H1 (cell line): ENCODE measurements around the gene MIA2. TPM values are rescaled to one million over a fixed set of nuclear protein-coding genes. Genes with fewer than 3 reads are reported as not detected.
"Not testable (repeated sequence)": the region's sequence is repeated elsewhere in the genome, so short reads cannot be mapped to it uniquely, and the experiment has no call there.

Experiments
- CTCF ChIA-PET: fragments of 300-600 bp; sonication (Branson Sonifier 250); formaldehyde crosslinking; loops from one replicate; lab custom pipeline; 2021; ENCODE audit not compliant: partially characterized antibody; lab: Charles Lee
- POLR2A ChIA-PET: fragments of 300-600 bp; sonication (Branson Sonifier 250); formaldehyde crosslinking; loops from one replicate; lab custom pipeline; 2021; ENCODE audit warnings: inconsistent platforms; ENCODE audit not compliant: partially characterized antibody; lab: Charles Lee
- DNase-seq, 2 experiments: peaks; one replicate each; pipeline versions ENCODE4 v3.0.0 to v3.0.0-alpha.2; 2010 to 2022; ENCODE audit warnings: low spot score in 2 of 2, low read depth in 1 of 2, mixed read lengths in 1 of 2
- FAIRE-seq: peaks from 2 replicates; lab custom pipeline; 2011; peaks lifted over from hg19 to GRCh38; lab: Jason Lieb, UNC
- H2AFZ ChIP-seq: 2 replicates; pipeline ENCODE4 v1.8.1; 2012; ENCODE audit warnings: low read length, inconsistent platforms
- H2AK5ac ChIP-seq: 2 replicates; pipeline ENCODE4 v1.6.1; 2013; ENCODE audit warnings: low read depth, low read length
- H2BK120ac ChIP-seq: replicated peaks from 2 replicates; pipeline ENCODE3; 2013; ENCODE audit warnings: low read depth, low read length, inconsistent platforms
- H2BK12ac ChIP-seq: 2 replicates; pipeline ENCODE4 v1.6.1; 2013; ENCODE audit warnings: low read depth, low read length
- H2BK15ac ChIP-seq: 2 replicates; pipeline ENCODE4 v1.6.1; 2013; ENCODE audit warnings: low read length
- H2BK20ac ChIP-seq: 2 replicates; pipeline ENCODE4 v1.6.1; 2013; ENCODE audit warnings: low read length
- H2BK5ac ChIP-seq: 2 replicates; pipeline ENCODE4 v1.6.1; 2013; ENCODE audit warnings: low read depth, low read length
- H3K14ac ChIP-seq: 2 replicates; pipeline ENCODE4 v1.6.1; 2013; ENCODE audit warnings: inconsistent platforms; ENCODE audit not compliant: insufficient read length
- H3K18ac ChIP-seq: 2 replicates; pipeline ENCODE4 v1.6.1; 2013; ENCODE audit warnings: low read length; ENCODE audit errors: extremely low read depth
- H3K23ac ChIP-seq: 2 replicates; pipeline ENCODE4 v1.6.1; 2013; ENCODE audit warnings: inconsistent platforms; ENCODE audit not compliant: insufficient read length
- H3K23me2 ChIP-seq: 2 replicates; pipeline ENCODE4 v1.6.1; 2013; ENCODE audit warnings: low read depth, low read length
- H3K27ac ChIP-seq: 2 replicates; pipeline ENCODE4 v1.6.1; 2011; ENCODE audit warnings: low read depth, low read length, inconsistent platforms
- H3K27me3 ChIP-seq, 4 experiments: replicated peaks in 1 of 4; 1 replicate in 1 of 4; 2 replicates in 3 of 4; pipeline versions ENCODE4 v1.6.1 to v1.8.1; 2011 to 2013; ENCODE audit warnings: low read length in 3 of 4, mild to moderate bottlenecking in 3 of 4, inconsistent platforms in 2 of 4, mixed read lengths in 2 of 4, moderate library complexity in 1 of 4; ENCODE audit not compliant: control insufficient read depth in 3 of 4, insufficient read depth in 3 of 4; ENCODE audit errors: extremely low read depth in 1 of 4
- H3K36me3 ChIP-seq, 4 experiments: 2 replicates each; pipeline versions ENCODE4 v1.6.1 to v1.8.1; 2011 to 2013; ENCODE audit warnings: mild to moderate bottlenecking in 4 of 4, low read length in 3 of 4, moderate library complexity in 2 of 4, control low read depth in 1 of 4, inconsistent platforms in 1 of 4; ENCODE audit not compliant: insufficient read depth in 4 of 4, control insufficient read depth in 2 of 4
- H3K4ac ChIP-seq: replicated peaks from 2 replicates; pipeline ENCODE3; 2013; ENCODE audit warnings: low read length, low read depth, mixed read lengths, inconsistent platforms; ENCODE audit not compliant: insufficient read length
- H3K4me1 ChIP-seq, 4 experiments: replicated peaks in 1 of 4; 1 replicate in 1 of 4; 2 replicates in 3 of 4; pipeline versions ENCODE4 v1.6.1 to v1.8.1; 2011 to 2013; ENCODE audit warnings: low read length in 3 of 4, inconsistent platforms in 2 of 4, mixed read lengths in 1 of 4; ENCODE audit not compliant: insufficient read depth in 4 of 4, control insufficient read depth in 3 of 4
- H3K4me2 ChIP-seq, 2 experiments: 2 replicates each; pipeline versions ENCODE4 v1.6.1 to v1.8.1; 2011 to 2013; ENCODE audit warnings: low read depth in 2 of 2, low read length in 2 of 2, control low read depth in 1 of 2, inconsistent platforms in 1 of 2, mild to moderate bottlenecking in 1 of 2; ENCODE audit not compliant: insufficient read depth in 1 of 2
- H3K4me3 ChIP-seq, 4 experiments: fragments of 200-600, 300-600 bp in 1 of 4; sonication (generic), shearing (Covaris generic), sonication (Bioruptor Twin) in 1 of 4; 2 replicates each; pipeline versions ENCODE4 v1.5.1 to v1.8.1; 2011 to 2016; ENCODE audit warnings: low read length in 4 of 4, low read depth in 3 of 4, control low read depth in 2 of 4, inconsistent platforms in 2 of 4, mild to moderate bottlenecking in 2 of 4, mixed read lengths in 1 of 4, moderate library complexity in 1 of 4; ENCODE audit not compliant: insufficient read depth in 2 of 4; ENCODE audit errors: extremely low read depth in 1 of 4
- H3K56ac ChIP-seq: replicated peaks from 2 replicates; pipeline ENCODE3; 2013; ENCODE audit warnings: low read depth, mild to moderate bottlenecking, mixed read lengths, low read length, inconsistent platforms; ENCODE audit not compliant: insufficient read length
- H3K79me1 ChIP-seq: 2 replicates; pipeline ENCODE4 v1.6.1; 2013; ENCODE audit warnings: low read depth, low read length, control low read depth
- H3K79me2 ChIP-seq, 2 experiments: 2 replicates each; pipeline versions ENCODE4 v1.6.1 to v1.8.1; 2012 to 2013; ENCODE audit warnings: low read length in 2 of 2, mild to moderate bottlenecking in 2 of 2, inconsistent platforms in 1 of 2; ENCODE audit not compliant: insufficient read depth in 2 of 2, control insufficient read depth in 1 of 2
- H3K9ac ChIP-seq, 4 experiments: replicated peaks in 1 of 4; 1 replicate in 1 of 4; 2 replicates in 3 of 4; pipeline versions ENCODE4 v1.6.1 to v1.8.1; 2011 to 2013; ENCODE audit warnings: low read depth in 3 of 4, low read length in 3 of 4, control low read depth in 2 of 4, mild to moderate bottlenecking in 2 of 4, moderate library complexity in 2 of 4, inconsistent platforms in 1 of 4; ENCODE audit errors: extremely low read depth in 1 of 4
- H3K9me3 ChIP-seq, 2 experiments: 2 replicates each; pipeline versions ENCODE4 v1.6.1 to v1.8.1; 2012 to 2013; ENCODE audit warnings: mild to moderate bottlenecking in 2 of 2, moderate library complexity in 2 of 2, control low read depth in 1 of 2, inconsistent platforms in 1 of 2, low read depth in 1 of 2, low read length in 1 of 2, mixed read lengths in 1 of 2; ENCODE audit not compliant: insufficient read depth in 2 of 2
- H4K20me1 ChIP-seq, 2 experiments: replicated peaks in 1 of 2; 2 replicates each; pipeline versions ENCODE3 to v1.8.1; 2011 to 2013; ENCODE audit warnings: inconsistent platforms in 2 of 2, low read length in 2 of 2, mild to moderate bottlenecking in 1 of 2; ENCODE audit not compliant: insufficient read depth in 2 of 2, control insufficient read depth in 1 of 2
- H4K5ac ChIP-seq: 2 replicates; pipeline ENCODE4 v1.6.1; 2013; ENCODE audit warnings: low read length, low read depth, mixed read lengths, inconsistent platforms; ENCODE audit not compliant: insufficient read length
- H4K8ac ChIP-seq: 2 replicates; pipeline ENCODE4 v1.8.0; 2013; ENCODE audit warnings: mild to moderate bottlenecking, moderate library complexity, low read length, inconsistent platforms; ENCODE audit not compliant: insufficient read depth; ENCODE audit errors: extremely low read depth
- H4K91ac ChIP-seq: replicated peaks from 2 replicates; pipeline ENCODE3; 2013; ENCODE audit warnings: low read length, mixed read lengths, inconsistent platforms; ENCODE audit not compliant: insufficient read length
- CBX5 ChIP-seq: fragments of 300-800, 300-1000 bp; sonication (generic); IDR thresholded peaks from 2 replicates; pipeline ENCODE4 v1.7.1; 2016; ENCODE audit warnings: antibody characterized with exemption, low read length, low read depth
- GTF2F1 ChIP-seq: IDR thresholded peaks from 2 replicates; pipeline ENCODE4 v1.6.1; 2012; ENCODE audit warnings: low read depth, low read length, improper control_type of control experiment, borderline replicate concordance
- RFX5 ChIP-seq: IDR thresholded peaks from 2 replicates; pipeline ENCODE4 v1.6.1; 2011; ENCODE audit warnings: low read depth, low read length, improper control_type of control experiment, borderline replicate concordance
- SIX5 ChIP-seq: IDR thresholded peaks from 2 replicates; pipeline ENCODE4 v1.6.1; 2011; ENCODE audit warnings: mild to moderate bottlenecking, low read depth, low read length
- TEAD4 ChIP-seq: IDR thresholded peaks from 2 replicates; pipeline ENCODE4 v1.6.1; 2012; ENCODE audit warnings: low read depth, low read length, inconsistent platforms, mixed read lengths
- WGBS, 2 experiments: shearing (Covaris generic) in 1 of 2; methylation state at CpG; one replicate each; pipeline versions ENCODE4 v1.1.6 to v1.1.7; 2013 to 2015; ENCODE audit warnings: low lambda C conversion rate in 2 of 2, mixed read lengths in 2 of 2, inconsistent platforms in 1 of 2, low coverage in 1 of 2, missing lambda C conversion rate in 1 of 2; ENCODE audit not compliant: insufficient replicate concordance in 2 of 2, insufficient coverage in 1 of 2, insufficient read length in 1 of 2; ENCODE audit errors: extremely low coverage in 1 of 2, missing lambda C conversion rate in 1 of 2; 5-methylcytosine and 5-hydroxymethylcytosine counted together
- polyA plus RNA-seq, 7 experiments: library from polyadenylated mRNA; depleted of rRNA in 3 of 7; stranded (reverse) in 5 of 7; unstranded in 2 of 7; fragments of >200 nt in 5 of 7; fragments of 200-250 nt in 2 of 7; gene quantifications; 1 replicate in 5 of 7; 2 replicates in 1 of 7; 4 replicates in 1 of 7; pipeline versions ENCODE4 v1.2.1 to v1.2.3, GENCODE V29; 2011 to 2013; ENCODE audit warnings: missing spikeins in 2 of 7, mixed read lengths in 2 of 7
- total RNA-seq: library from RNA; stranded (reverse); fragmentation: NEBNext Ultra II Directional; extraction: Animal tissue kit (Norgen Biotek cat#: 25700); gene quantifications from 2 replicates; pipeline ENCODE4 v1.2.1, GENCODE V29; 2021

Gene MIA2
- total and polyA plus RNA-seq, 2 of the 8 experiments (the other 6 are each of a cell fraction or from before 2014, with no cell fraction given), result 10.1 to 15.0 TPM

GRCh38 chr14:39251547-39251946 is 17.8 kb downstream of the MIA2 start (continued):
- TF ChIP-seq GTF2F1, result no peak
- TF ChIP-seq CBX5, result no peak
- TF ChIP-seq SIX5, result no peak
- no peak for TF ChIP-seq RFX5
- TF ChIP-seq TEAD4, result no peak

- H2AK5ac ChIP-seq, H2BK12ac ChIP-seq, H2BK20ac ChIP-seq, H3K4me2 ChIP-seq, H3K23me2 ChIP-seq, H3K4ac ChIP-seq, POLR2A ChIA-PET, H2AFZ ChIP-seq, H3K4me3 ChIP-seq, H2BK15ac ChIP-seq, H2BK120ac ChIP-seq, H4K20me1 ChIP-seq, H3K9ac ChIP-seq, H3K9me3 ChIP-seq, H3K23ac ChIP-seq, H4K91ac ChIP-seq, H4K5ac ChIP-seq, H3K14ac ChIP-seq, H3K27ac ChIP-seq, H3K79me2 ChIP-seq, H3K27me3 ChIP-seq, H3K36me3 ChIP-seq, H3K79me1 ChIP-seq, H3K18ac ChIP-seq, H2BK5ac ChIP-seq, H4K8ac ChIP-seq, DNase-seq, H3K4me1 ChIP-seq, H3K56ac ChIP-seq, FAIRE-seq: not testable (repeated sequence)
- CTCF ChIA-PET, result interaction anchor here (1.1 kb wide), 2 partner anchors 13 to 25 kb away, joined by 3 read pairs; no protein-coding TSS in a partner anchor
- WGBS, 2 experiments, result 86% methylated on average over 1 of the region's 1 CpG; no CpG with 5 or more reads in 1 of the 2 experiments
Observed at GRCh38 chr14:39257388-39257787, 23.7 kb downstream of the MIA2 start.
